WTC11 (cell line): ENCODE data around the gene MANSC1. TPM values are rescaled to one million over a fixed set of nuclear protein-coding genes. Genes with fewer than 3 reads are reported as not detected.

ENCODE experiments used
- ATAC-seq: fragments of 200-7000 bp; cut with Tn5 transposase; 2 replicates; pipeline ENCODE4 v1.10.0; 2021; ENCODE audit warnings: mild to moderate bottlenecking, moderate library complexity
- CTCF ChIA-PET: fragments of 300-600 bp; sonication (Branson Sonifier 250); formaldehyde crosslinking; loops from one replicate; lab custom pipeline; 2021; ENCODE audit warnings: antibody characterized with exemption; lab: Charles Lee
- POLR2A ChIA-PET: fragments of 350-600 bp; sonication (Branson Sonifier 250); formaldehyde crosslinking; loops from one replicate; lab custom pipeline; 2021; ENCODE audit warnings: antibody characterized with exemption; lab: Charles Lee
- DNase-seq: peaks from one replicate; pipeline ENCODE4 v3.0.0; 2021; ENCODE audit warnings: low spot score
- H3K27ac Mint-ChIP-seq: 2 replicates; pipeline ENCODE4 v1.8.0; 2021; ENCODE audit warnings: mixed read lengths
- H3K27me3 Mint-ChIP-seq: 2 replicates; pipeline ENCODE4 v1.8.0; 2021; ENCODE audit warnings: low read depth, mild to moderate bottlenecking, moderate library complexity, mixed read lengths
- H3K36me3 Mint-ChIP-seq: 2 replicates; pipeline ENCODE4 v1.8.0; 2021; ENCODE audit warnings: mixed read lengths
- H3K4me1 Mint-ChIP-seq: 2 replicates; pipeline ENCODE4 v1.8.0; 2022; ENCODE audit warnings: mixed read lengths
- H3K4me3 Mint-ChIP-seq: 2 replicates; pipeline ENCODE4 v1.8.0; 2021; ENCODE audit warnings: mild to moderate bottlenecking, moderate library complexity, mixed read lengths
- H3K9me3 Mint-ChIP-seq: 2 replicates; pipeline ENCODE4 v1.8.0; 2021; ENCODE audit warnings: mixed read lengths
- FOXK1 ChIP-seq: sonication (generic); formaldehyde crosslinking; IDR thresholded peaks from 2 replicates; pipeline ENCODE4 v1.8.0; 2022; ENCODE audit warnings: mild to moderate bottlenecking, moderate library complexity, missing genetic modification reagents
- GRHL2 ChIP-seq: fragments of 250-450 bp; sonication (Bioruptor Pico); IDR thresholded peaks from 2 replicates; pipeline ENCODE4 v1.8.0; 2022; ENCODE audit warnings: mild to moderate bottlenecking, moderate library complexity; ENCODE audit not compliant: insufficient replicate concordance, severe bottlenecking
- PRRX2 ChIP-seq: fragments of 250-450 bp; sonication (Bioruptor Pico); IDR thresholded peaks from 2 replicates; pipeline ENCODE4 v1.8.0; 2021; ENCODE audit warnings: mild to moderate bottlenecking
- SMAD3 ChIP-seq: sonication (generic); formaldehyde crosslinking; IDR thresholded peaks from 2 replicates; pipeline ENCODE4 v1.8.0; 2022; ENCODE audit warnings: missing genetic modification reagents, mild to moderate bottlenecking, borderline replicate concordance
- TEAD4 ChIP-seq: sonication (generic); formaldehyde crosslinking; IDR thresholded peaks from 2 replicates; pipeline ENCODE4 v1.8.0; 2022; ENCODE audit warnings: mild to moderate bottlenecking, missing genetic modification reagents
- ZNF219 ChIP-seq: sonication (generic); formaldehyde crosslinking; IDR thresholded peaks from 2 replicates; pipeline ENCODE4 v1.8.0; 2023; ENCODE audit warnings: missing genetic modification reagents, mild to moderate bottlenecking, borderline replicate concordance
- ZNF396 ChIP-seq: fragments of 250-450 bp; sonication (Bioruptor Pico); IDR thresholded peaks from 2 replicates; pipeline ENCODE4 v1.8.0; 2021; ENCODE audit warnings: mild to moderate bottlenecking, moderate library complexity, borderline replicate concordance
- ZNF423 ChIP-seq: fragments of 250-450 bp; sonication (Bioruptor Pico); IDR thresholded peaks from 2 replicates; pipeline ENCODE4 v2.1.2; 2022; ENCODE audit warnings: mild to moderate bottlenecking, moderate library complexity
- total RNA-seq: library from RNA; stranded (reverse); gene quantifications from 3 replicates; pipeline ENCODE4 v1.2.3, GENCODE V29; 2021
- TF ChIP-seq, protein P1 (sequence below): sonication (generic); formaldehyde crosslinking; IDR thresholded peaks from 2 replicates; pipeline ENCODE4 v1.8.1; 2022; ENCODE audit warnings: missing genetic modification reagents, borderline replicate concordance
- TF ChIP-seq, protein P2 (sequence below): sonication (generic); formaldehyde crosslinking; IDR thresholded peaks from 2 replicates; pipeline ENCODE4 v1.8.0; 2023; ENCODE audit warnings: missing genetic modification reagents, mild to moderate bottlenecking, borderline replicate concordance
- TF ChIP-seq, protein P3 (sequence below): sonication (generic); formaldehyde crosslinking; conservative IDR thresholded peaks from 2 replicates; pipeline ENCODE4 v1.8.1; 2023; ENCODE audit warnings: mild to moderate bottlenecking, low read depth, missing genetic modification reagents, moderate library complexity
- TF ChIP-seq, protein P4 (sequence below): sonication (generic); formaldehyde crosslinking; IDR thresholded peaks from 2 replicates; pipeline ENCODE4 v1.8.0; 2022; ENCODE audit warnings: mild to moderate bottlenecking, missing genetic modification reagents
- TF ChIP-seq, protein P5 (sequence below): sonication (generic); formaldehyde crosslinking; IDR thresholded peaks from 2 replicates; pipeline ENCODE4 v1.8.0; 2023; ENCODE audit warnings: missing genetic modification reagents
- TF ChIP-seq, protein P6 (sequence below): sonication (generic); formaldehyde crosslinking; IDR thresholded peaks from 2 replicates; pipeline ENCODE4 v1.8.0; 2022; ENCODE audit warnings: missing genetic modification reagents
- TF ChIP-seq, protein P7 (sequence below): sonication (generic); formaldehyde crosslinking; IDR thresholded peaks from 2 replicates; pipeline ENCODE4 v1.8.1; 2022; ENCODE audit warnings: mild to moderate bottlenecking, missing genetic modification reagents, moderate library complexity, borderline replicate concordance

MANSC1 gene
- total RNA-seq, 1 experiment from 2014 or later = 6.8 TPM

DNA sequence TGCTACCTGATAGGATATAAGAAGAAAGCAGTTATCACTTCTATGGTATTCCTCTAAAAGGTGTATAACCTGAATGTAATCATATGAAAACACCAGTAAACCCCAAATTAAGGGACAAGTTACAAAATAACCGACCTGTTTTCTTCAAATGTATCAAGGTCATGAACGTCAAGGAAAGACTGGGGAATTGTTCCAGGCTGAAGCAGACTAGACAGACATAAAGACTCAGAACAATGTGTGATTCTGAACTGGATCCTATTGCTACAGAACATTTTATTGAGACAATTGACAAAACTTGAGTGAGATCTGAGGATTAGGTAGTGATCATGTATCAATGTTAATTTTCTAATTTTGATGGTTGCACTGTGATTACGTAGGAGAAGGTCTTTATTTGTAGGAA lies 67.8 kb downstream of the MANSC1 start:
- H3K27me3 Mint-ChIP-seq = no peaks in the 10 kb centered on the region
- TF ChIP-seq ZNF423 (CRISPR knock-in tag) = no peak
- TF ChIP-seq GRHL2 (CRISPR knock-in tag) = no peak
- TF ChIP-seq FOXK1 (CRISPR knock-in tag) = no peak
- TF ChIP-seq ZNF219 (CRISPR knock-in tag) = no peak
- TF ChIP-seq, protein P1, sequence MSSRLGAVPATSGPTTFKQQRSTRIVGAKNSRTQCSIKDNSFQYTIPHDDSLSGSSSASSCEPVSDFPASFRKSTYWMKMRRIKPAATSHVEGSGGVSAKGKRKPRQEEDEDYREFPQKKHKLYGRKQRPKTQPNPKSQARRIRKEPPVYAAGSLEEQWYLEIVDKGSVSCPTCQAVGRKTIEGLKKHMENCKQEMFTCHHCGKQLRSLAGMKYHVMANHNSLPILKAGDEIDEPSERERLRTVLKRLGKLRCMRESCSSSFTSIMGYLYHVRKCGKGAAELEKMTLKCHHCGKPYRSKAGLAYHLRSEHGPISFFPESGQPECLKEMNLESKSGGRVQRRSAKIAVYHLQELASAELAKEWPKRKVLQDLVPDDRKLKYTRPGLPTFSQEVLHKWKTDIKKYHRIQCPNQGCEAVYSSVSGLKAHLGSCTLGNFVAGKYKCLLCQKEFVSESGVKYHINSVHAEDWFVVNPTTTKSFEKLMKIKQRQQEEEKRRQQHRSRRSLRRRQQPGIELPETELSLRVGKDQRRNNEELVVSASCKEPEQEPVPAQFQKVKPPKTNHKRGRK (CRISPR knock-in tag) = no peak
- TF ChIP-seq, protein P2, sequence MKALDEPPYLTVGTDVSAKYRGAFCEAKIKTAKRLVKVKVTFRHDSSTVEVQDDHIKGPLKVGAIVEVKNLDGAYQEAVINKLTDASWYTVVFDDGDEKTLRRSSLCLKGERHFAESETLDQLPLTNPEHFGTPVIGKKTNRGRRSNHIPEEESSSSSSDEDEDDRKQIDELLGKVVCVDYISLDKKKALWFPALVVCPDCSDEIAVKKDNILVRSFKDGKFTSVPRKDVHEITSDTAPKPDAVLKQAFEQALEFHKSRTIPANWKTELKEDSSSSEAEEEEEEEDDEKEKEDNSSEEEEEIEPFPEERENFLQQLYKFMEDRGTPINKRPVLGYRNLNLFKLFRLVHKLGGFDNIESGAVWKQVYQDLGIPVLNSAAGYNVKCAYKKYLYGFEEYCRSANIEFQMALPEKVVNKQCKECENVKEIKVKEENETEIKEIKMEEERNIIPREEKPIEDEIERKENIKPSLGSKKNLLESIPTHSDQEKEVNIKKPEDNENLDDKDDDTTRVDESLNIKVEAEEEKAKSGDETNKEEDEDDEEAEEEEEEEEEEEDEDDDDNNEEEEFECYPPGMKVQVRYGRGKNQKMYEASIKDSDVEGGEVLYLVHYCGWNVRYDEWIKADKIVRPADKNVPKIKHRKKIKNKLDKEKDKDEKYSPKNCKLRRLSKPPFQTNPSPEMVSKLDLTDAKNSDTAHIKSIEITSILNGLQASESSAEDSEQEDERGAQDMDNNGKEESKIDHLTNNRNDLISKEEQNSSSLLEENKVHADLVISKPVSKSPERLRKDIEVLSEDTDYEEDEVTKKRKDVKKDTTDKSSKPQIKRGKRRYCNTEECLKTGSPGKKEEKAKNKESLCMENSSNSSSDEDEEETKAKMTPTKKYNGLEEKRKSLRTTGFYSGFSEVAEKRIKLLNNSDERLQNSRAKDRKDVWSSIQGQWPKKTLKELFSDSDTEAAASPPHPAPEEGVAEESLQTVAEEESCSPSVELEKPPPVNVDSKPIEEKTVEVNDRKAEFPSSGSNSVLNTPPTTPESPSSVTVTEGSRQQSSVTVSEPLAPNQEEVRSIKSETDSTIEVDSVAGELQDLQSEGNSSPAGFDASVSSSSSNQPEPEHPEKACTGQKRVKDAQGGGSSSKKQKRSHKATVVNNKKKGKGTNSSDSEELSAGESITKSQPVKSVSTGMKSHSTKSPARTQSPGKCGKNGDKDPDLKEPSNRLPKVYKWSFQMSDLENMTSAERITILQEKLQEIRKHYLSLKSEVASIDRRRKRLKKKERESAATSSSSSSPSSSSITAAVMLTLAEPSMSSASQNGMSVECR = no peak
- no peak for TF ChIP-seq TEAD4 (CRISPR knock-in tag)
- TF ChIP-seq, protein P3, sequence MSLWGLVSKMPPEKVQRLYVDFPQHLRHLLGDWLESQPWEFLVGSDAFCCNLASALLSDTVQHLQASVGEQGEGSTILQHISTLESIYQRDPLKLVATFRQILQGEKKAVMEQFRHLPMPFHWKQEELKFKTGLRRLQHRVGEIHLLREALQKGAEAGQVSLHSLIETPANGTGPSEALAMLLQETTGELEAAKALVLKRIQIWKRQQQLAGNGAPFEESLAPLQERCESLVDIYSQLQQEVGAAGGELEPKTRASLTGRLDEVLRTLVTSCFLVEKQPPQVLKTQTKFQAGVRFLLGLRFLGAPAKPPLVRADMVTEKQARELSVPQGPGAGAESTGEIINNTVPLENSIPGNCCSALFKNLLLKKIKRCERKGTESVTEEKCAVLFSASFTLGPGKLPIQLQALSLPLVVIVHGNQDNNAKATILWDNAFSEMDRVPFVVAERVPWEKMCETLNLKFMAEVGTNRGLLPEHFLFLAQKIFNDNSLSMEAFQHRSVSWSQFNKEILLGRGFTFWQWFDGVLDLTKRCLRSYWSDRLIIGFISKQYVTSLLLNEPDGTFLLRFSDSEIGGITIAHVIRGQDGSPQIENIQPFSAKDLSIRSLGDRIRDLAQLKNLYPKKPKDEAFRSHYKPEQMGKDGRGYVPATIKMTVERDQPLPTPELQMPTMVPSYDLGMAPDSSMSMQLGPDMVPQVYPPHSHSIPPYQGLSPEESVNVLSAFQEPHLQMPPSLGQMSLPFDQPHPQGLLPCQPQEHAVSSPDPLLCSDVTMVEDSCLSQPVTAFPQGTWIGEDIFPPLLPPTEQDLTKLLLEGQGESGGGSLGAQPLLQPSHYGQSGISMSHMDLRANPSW = no peak
- TF ChIP-seq, protein P4, sequence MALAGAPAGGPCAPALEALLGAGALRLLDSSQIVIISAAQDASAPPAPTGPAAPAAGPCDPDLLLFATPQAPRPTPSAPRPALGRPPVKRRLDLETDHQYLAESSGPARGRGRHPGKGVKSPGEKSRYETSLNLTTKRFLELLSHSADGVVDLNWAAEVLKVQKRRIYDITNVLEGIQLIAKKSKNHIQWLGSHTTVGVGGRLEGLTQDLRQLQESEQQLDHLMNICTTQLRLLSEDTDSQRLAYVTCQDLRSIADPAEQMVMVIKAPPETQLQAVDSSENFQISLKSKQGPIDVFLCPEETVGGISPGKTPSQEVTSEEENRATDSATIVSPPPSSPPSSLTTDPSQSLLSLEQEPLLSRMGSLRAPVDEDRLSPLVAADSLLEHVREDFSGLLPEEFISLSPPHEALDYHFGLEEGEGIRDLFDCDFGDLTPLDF (CRISPR knock-in tag) = no peak
- TF ChIP-seq, protein P5, sequence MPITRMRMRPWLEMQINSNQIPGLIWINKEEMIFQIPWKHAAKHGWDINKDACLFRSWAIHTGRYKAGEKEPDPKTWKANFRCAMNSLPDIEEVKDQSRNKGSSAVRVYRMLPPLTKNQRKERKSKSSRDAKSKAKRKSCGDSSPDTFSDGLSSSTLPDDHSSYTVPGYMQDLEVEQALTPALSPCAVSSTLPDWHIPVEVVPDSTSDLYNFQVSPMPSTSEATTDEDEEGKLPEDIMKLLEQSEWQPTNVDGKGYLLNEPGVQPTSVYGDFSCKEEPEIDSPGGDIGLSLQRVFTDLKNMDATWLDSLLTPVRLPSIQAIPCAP = no peak
- TF ChIP-seq, protein P6, sequence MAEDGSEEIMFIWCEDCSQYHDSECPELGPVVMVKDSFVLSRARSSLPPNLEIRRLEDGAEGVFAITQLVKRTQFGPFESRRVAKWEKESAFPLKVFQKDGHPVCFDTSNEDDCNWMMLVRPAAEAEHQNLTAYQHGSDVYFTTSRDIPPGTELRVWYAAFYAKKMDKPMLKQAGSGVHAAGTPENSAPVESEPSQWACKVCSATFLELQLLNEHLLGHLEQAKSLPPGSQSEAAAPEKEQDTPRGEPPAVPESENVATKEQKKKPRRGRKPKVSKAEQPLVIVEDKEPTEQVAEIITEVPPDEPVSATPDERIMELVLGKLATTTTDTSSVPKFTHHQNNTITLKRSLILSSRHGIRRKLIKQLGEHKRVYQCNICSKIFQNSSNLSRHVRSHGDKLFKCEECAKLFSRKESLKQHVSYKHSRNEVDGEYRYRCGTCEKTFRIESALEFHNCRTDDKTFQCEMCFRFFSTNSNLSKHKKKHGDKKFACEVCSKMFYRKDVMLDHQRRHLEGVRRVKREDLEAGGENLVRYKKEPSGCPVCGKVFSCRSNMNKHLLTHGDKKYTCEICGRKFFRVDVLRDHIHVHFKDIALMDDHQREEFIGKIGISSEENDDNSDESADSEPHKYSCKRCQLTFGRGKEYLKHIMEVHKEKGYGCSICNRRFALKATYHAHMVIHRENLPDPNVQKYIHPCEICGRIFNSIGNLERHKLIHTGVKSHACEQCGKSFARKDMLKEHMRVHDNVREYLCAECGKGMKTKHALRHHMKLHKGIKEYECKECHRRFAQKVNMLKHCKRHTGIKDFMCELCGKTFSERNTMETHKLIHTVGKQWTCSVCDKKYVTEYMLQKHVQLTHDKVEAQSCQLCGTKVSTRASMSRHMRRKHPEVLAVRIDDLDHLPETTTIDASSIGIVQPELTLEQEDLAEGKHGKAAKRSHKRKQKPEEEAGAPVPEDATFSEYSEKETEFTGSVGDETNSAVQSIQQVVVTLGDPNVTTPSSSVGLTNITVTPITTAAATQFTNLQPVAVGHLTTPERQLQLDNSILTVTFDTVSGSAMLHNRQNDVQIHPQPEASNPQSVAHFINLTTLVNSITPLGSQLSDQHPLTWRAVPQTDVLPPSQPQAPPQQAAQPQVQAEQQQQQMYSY (CRISPR knock-in tag) = no peak
- no peak for TF ChIP-seq ZNF396
- TF ChIP-seq, protein P7, sequence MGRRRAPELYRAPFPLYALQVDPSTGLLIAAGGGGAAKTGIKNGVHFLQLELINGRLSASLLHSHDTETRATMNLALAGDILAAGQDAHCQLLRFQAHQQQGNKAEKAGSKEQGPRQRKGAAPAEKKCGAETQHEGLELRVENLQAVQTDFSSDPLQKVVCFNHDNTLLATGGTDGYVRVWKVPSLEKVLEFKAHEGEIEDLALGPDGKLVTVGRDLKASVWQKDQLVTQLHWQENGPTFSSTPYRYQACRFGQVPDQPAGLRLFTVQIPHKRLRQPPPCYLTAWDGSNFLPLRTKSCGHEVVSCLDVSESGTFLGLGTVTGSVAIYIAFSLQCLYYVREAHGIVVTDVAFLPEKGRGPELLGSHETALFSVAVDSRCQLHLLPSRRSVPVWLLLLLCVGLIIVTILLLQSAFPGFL (CRISPR knock-in tag) = no peak
- no peak for TF ChIP-seq PRRX2 (CRISPR knock-in tag)
- no peak for TF ChIP-seq SMAD3 (CRISPR knock-in tag)
- DNase-seq (no peak), ATAC-seq (no peak)
- ChIA-PET CTCF (no interaction called here), POLR2A (no interaction called here)
- H3K4me1 Mint-ChIP-seq = peaks cover 27% of the 10 kb centered on the region
- no peaks in the 10 kb centered on the region; the same call in 1 of the 2 replicates for H3K9me3 Mint-ChIP-seq
- H3K36me3 Mint-ChIP-seq = no peaks in the 10 kb centered on the region
- H3K27ac Mint-ChIP-seq = no peak overlapping the region
- H3K4me3 Mint-ChIP-seq = no peak overlapping the region
